Breast epithelium (tissue), 4 donors: ENCODE measurements around the gene VSIR. TPM values are rescaled to one million over a fixed set of nuclear protein-coding genes. Genes with fewer than 3 reads are reported as not detected.

Experiments
- DNase-seq, 2 donors: peaks; one replicate each; pipeline ENCODE4 v3.0.0-alpha.2; 2019; ENCODE audit warnings: low spot score in 2 of 2
- H3K27ac ChIP-seq, 2 donors: fragments of 200-600 bp; sonication (generic) in 1 of 2; one replicate each; pipeline ENCODE4 v1.5.1; 2016 to 2019; ENCODE audit warnings: mild to moderate bottlenecking in 1 of 2
- H3K27me3 ChIP-seq, 2 donors: fragments of 200-600 bp; sonication (generic) in 1 of 2; one replicate each; pipeline versions ENCODE4 v1.5.1 to v1.6.0; 2017 to 2019; ENCODE audit warnings: control low read depth in 1 of 2, mild to moderate bottlenecking in 1 of 2
- H3K36me3 ChIP-seq: fragments of 200-600 bp; one replicate; pipeline ENCODE4 v1.5.1; 2019
- H3K4me1 ChIP-seq, 2 donors: fragments of 200-600 bp; sonication (generic); one replicate each; pipeline ENCODE4 v1.5.1; 2016 to 2019; ENCODE audit warnings: control low read depth in 1 of 2
- H3K4me3 ChIP-seq, 3 donors: fragments of 200-600 bp; sonication (generic); 1 replicate in 2 of 3; 2 replicates in 1 of 3; pipeline ENCODE4 v1.5.1; 2016 to 2019; ENCODE audit warnings: mild to moderate bottlenecking in 3 of 3, moderate library complexity in 2 of 3
- H3K9me3 ChIP-seq, 2 donors: fragments of 200-600 bp; sonication (generic) in 1 of 2; one replicate each; pipeline ENCODE4 v1.5.1; 2016 to 2019; ENCODE audit warnings: control low read depth in 1 of 2
- CTCF ChIP-seq, 3 donors: fragments of 450-650 bp; IDR thresholded peaks; one replicate each; pipeline ENCODE4 v1.5.1; 2016 to 2017; ENCODE audit warnings: antibody characterized with exemption in 3 of 3, mild to moderate bottlenecking in 3 of 3, moderate library complexity in 3 of 3
- POLR2A ChIP-seq: fragments of 450-650 bp; IDR thresholded peaks from one replicate; pipeline ENCODE4 v1.6.1; 2016; ENCODE audit warnings: antibody characterized with exemption, mild to moderate bottlenecking, moderate library complexity
- POLR2AphosphoS5 ChIP-seq, 3 donors: sonication (generic); formaldehyde crosslinking; IDR thresholded peaks; one replicate each; pipeline ENCODE4 v1.6.1; 2017; ENCODE audit warnings: antibody characterized with exemption in 3 of 3
- intact Hi-C: fragments of 100-400 bp; cut with DNase I; formaldehyde crosslinking; loops from one replicate; pipeline ENCODE4 v1.15.1; 2023; ENCODE audit warnings: low total_unique reads
- total RNA-seq, 3 donors: library from RNA; depleted of rRNA; stranded (reverse); fragments of >200 nt; gene quantifications; one replicate each; pipeline ENCODE4 v1.1.0, GENCODE V29; 2016

VSIR gene
- total RNA-seq, 3 donors from 2014 or later = 33.4 to 58.7 (median 34.7) TPM

- DNase-seq = no peak
- H3K36me3 ChIP-seq = no peaks in the 10 kb centered on the region
- no peaks in the 10 kb centered on the region for H3K27me3 ChIP-seq
- peaks cover 5 to 14% of the 10 kb centered on the region in 2 donors for H3K4me1 ChIP-seq
- intact Hi-C loops = no loop called here
- H3K27ac ChIP-seq = peak overlapping the region; percentile 75
- no peak overlapping the region for H3K4me3 ChIP-seq
- TF ChIP-seq CTCF (IDR thresholded peaks at IDR 0.05) = no peak
- no peak for TF ChIP-seq POLR2AphosphoS5 (IDR thresholded peaks at IDR 0.05)
- no peak for TF ChIP-seq POLR2A
- peaks cover 0 to 6% of the 10 kb centered on the region in 2 donors for H3K9me3 ChIP-seq
Observed at GRCh38 chr10:71746344-71747037, 26.8 kb downstream of the VSIR start.

GRCh38 chr10:71745664-71746250 is 27.6 kb downstream of the VSIR start:
- intact Hi-C loops = no loop called here
- DNase-seq = no peak
- no peak for TF ChIP-seq CTCF (IDR thresholded peaks at IDR 0.05)
- no peak for TF ChIP-seq POLR2AphosphoS5 (IDR thresholded peaks at IDR 0.05)
- no peak for TF ChIP-seq POLR2A
- H3K27me3 ChIP-seq = no peaks in the 10 kb centered on the region
- H3K4me1 ChIP-seq = peaks cover 5 to 14% of the 10 kb centered on the region in 2 donors
- no peak overlapping the region for H3K4me3 ChIP-seq
- H3K27ac ChIP-seq = peak overlapping the region in 1 of 2 donors; percentile 75
- H3K9me3 ChIP-seq = peaks cover 0 to 6% of the 10 kb centered on the region in 2 donors
- H3K36me3 ChIP-seq = no peaks in the 10 kb centered on the region

GRCh38 chr10:71744897-71745663 is 28.2 kb downstream of the VSIR start:
- TF ChIP-seq POLR2A (no peak), CTCF (IDR thresholded peaks at IDR 0.05) (no peak), POLR2AphosphoS5 (IDR thresholded peaks at IDR 0.05) (no peak)
- intact Hi-C loops = no loop called here
- H3K27ac ChIP-seq = no peak overlapping the region
- peaks cover 5 to 14% of the 10 kb centered on the region in 2 donors for H3K4me1 ChIP-seq
- DNase-seq = no peak
- H3K4me3 ChIP-seq = no peak overlapping the region
- no peaks in the 10 kb centered on the region for H3K36me3 ChIP-seq
- H3K9me3 ChIP-seq = peaks cover 0 to 6% of the 10 kb centered on the region in 2 donors
- no peaks in the 10 kb centered on the region for H3K27me3 ChIP-seq

- no peak for DNase-seq
- Histone ChIP-seq H3K4me3 (no peak overlapping the region), H3K36me3 (no peaks in the 10 kb centered on the region), H3K27me3 (no peaks in the 10 kb centered on the region), H3K9me3 (peaks cover 0 to 6% of the 10 kb centered on the region in 2 donors), H3K27ac (no peak overlapping the region), H3K4me1 (peaks cover 3 to 10% of the 10 kb centered on the region in 2 donors)
- intact Hi-C loops = no loop called here
- no peak for TF ChIP-seq CTCF (IDR thresholded peaks at IDR 0.05)
Observed at GRCh38 chr10:71743866-71744265, 29.5 kb downstream of the VSIR start.
